Subcutaneous abdominal adipose tissue (tissue), 5 donors: ENCODE results near the gene FGD1.
A peak's percentile ranks its signal among the peaks of the same experiment; 100 is the strongest.

Experiments
- H3K27ac ChIP-seq: one replicate; pipeline ENCODE4 v1.7.0; 2013; ENCODE audit warnings: low read depth, mild to moderate bottlenecking, inconsistent platforms, low read length, moderate library complexity
- H3K27me3 ChIP-seq, 5 donors: one replicate each; pipeline ENCODE4 v1.7.0; 2013; ENCODE audit warnings: low read length in 5 of 5, inconsistent platforms in 1 of 5; ENCODE audit not compliant: control insufficient read depth in 5 of 5, insufficient read depth in 4 of 5
- H3K36me3 ChIP-seq, 5 donors: one replicate each; pipeline ENCODE4 v1.7.0; 2013; ENCODE audit warnings: low read length in 5 of 5; ENCODE audit not compliant: control insufficient read depth in 5 of 5, insufficient read depth in 5 of 5
- H3K4me1 ChIP-seq, 5 donors: one replicate each; pipeline ENCODE4 v1.7.0; 2013; ENCODE audit warnings: low read length in 5 of 5, mild to moderate bottlenecking in 3 of 5, moderate library complexity in 1 of 5; ENCODE audit not compliant: control insufficient read depth in 5 of 5, insufficient read depth in 5 of 5
- H3K4me3 ChIP-seq, 5 donors: one replicate each; pipeline ENCODE4 v1.7.0; 2013; ENCODE audit warnings: low read length in 5 of 5, low read depth in 1 of 5
- H3K9ac ChIP-seq, 5 donors: one replicate each; pipeline ENCODE4 v1.7.0; 2013; ENCODE audit warnings: low read length in 5 of 5, mild to moderate bottlenecking in 4 of 5, moderate library complexity in 3 of 5
- H3K9me3 ChIP-seq, 5 donors: one replicate each; pipeline ENCODE4 v1.7.0; 2013; ENCODE audit warnings: low read length in 5 of 5; ENCODE audit not compliant: control insufficient read depth in 5 of 5
- donor health status: healthy.
- donor health status: healthy.
- donor health status: healthy.
- donor health status: healthy.
- donor health status: healthy.

Gene FGD1

DNA sequence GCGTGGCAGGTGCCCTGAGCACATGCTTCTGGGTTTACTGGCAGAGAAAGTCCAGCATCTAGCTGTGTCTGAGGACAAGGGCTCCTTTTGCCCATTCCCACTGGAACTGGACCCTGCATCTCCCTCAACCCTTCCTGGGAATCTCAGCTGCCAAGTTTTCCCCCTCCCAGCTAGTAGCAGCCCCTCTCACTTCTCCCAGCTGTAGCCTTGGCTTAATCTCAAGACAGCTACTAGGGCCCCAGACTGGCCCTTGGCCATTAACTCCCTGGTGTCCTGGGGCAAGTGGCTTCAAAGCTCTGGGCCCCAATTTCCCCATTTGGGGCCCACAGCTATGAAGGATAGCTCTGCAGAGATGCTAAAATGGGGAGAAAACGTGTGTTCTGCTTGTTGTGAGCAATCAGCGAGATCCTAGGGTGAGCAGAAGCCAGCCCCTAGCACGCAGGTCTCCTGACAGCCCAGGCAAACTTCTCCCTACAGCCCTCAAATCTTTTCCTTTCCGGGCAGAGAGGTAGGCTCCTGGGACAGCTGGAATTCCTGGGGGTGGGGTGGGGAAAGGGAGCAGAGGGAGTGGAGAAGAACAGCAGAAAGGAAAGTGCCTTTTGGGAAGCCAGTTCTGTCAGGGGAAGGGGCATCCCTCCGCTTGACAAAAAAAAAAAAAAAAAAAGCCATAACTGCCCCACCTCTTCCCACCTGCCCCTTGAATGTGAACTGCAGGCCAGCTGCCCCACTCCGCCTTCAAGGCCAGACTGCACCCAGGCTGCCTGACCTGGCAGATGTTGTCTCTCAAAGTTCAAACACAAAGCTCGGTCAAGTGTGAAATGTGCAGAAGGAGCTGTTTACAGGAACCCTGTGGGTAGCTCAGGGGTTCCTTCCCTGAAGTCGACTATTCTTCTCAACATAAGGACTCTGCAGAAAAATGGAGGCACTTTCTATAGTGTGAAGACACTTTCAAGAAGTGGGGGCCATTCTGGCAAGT is 16.6 kb downstream of the FGD1 start:
- H3K27ac ChIP-seq: no peak overlapping the region
- no peaks in the 10 kb centered on the region for H3K36me3 ChIP-seq
- peaks cover 0 to 23% (median 7%) of the 10 kb centered on the region in 5 donors for H3K27me3 ChIP-seq
- peak overlapping the region in 1 of 5 donors; percentile 12 for H3K9ac ChIP-seq
- H3K9me3 ChIP-seq: no peaks in the 10 kb centered on the region
- H3K4me3 ChIP-seq: no peak overlapping the region
- peaks cover 0 to 34% (median 26%) of the 10 kb centered on the region in 5 donors for H3K4me1 ChIP-seq

DNA sequence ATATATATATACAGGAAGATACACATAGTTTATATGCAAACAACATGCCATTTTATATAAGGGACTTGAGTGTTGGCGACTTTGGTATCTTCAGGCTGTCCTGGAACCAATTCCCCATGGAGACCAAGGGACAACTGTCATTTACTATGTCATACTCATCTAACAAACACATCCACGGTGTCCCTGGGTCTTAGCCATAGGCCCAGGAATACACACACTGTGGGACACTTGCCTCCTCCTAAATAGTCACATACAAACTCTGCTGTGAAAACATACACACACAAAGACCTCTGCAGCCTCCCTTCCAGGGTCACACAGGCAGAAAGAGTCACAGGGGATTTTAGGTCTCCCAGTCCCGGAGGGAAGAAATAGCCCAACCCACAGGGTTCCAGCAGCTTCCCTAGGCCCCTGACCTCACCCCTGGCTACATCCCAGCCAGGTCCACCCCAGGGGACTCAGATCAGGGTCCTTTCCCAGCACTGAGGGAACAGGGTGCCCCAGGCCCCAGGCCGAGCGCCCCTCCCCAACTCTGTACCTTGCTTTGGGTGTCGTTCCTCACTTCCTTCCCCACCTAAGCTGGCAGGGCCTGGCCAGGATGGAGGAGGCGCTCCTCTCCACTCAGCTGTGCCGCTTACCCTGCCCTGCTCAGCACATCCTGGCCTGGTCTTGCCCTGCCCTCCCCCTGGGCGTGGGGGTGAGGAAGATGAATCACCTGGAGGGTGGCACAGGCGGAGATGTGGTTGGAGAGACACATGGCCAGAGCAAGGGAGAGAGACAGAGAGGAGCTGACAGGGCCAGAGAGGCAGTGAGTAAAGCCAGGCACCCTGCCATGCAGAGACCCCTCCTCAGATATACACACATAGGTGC is 21.8 kb downstream of the FGD1 start:
- Histone ChIP-seq H3K4me3 (no peak overlapping the region), H3K27ac (no peak overlapping the region), H3K4me1 (peaks cover 0 to 2% (median 1%) of the 10 kb centered on the region in 5 donors), H3K27me3 (peaks cover 0 to 17% (median 9%) of the 10 kb centered on the region in 5 donors), H3K9ac (no peak overlapping the region), H3K9me3 (peaks cover 0 to 3% (median 0%) of the 10 kb centered on the region in 5 donors), H3K36me3 (peaks cover 0 to 4% (median 0%) of the 10 kb centered on the region in 5 donors)

DNA sequence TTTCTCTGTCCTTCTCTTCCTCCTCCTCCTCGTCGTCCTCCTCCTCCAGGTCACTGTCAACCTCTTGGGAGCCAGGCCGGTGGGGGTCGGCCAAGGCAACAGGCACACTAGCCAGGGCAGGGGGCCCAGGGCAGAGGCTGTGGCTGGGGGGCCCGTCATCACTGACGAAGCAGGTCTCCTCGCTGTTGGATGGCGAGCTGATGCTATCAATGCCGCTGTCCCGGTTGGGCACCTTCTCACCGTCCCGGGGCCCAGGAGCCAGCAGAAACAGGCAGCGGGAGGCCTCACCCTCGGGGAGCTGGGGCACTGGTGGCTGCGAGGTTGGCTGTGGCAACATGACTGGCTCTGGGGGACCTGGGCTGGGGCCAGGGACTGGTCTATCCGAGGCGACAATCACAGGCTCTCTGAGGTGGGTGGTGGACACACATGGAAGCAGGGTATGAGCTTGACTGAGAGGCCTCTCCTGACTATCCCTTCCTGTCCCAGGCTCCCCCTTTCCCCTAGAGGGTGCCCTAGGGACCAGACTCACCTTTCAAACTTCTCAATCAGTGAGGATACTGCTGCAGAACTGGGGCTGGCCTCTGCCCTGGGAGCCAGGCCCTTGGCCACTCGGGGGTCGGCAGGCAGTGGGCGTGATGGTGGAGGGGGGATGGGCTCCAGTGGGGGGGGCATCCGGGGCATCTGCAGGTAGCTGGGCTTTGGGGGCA is 25.8 kb downstream of the FGD1 start:
- peaks cover 0 to 3% (median 0%) of the 10 kb centered on the region in 5 donors for H3K9me3 ChIP-seq
- H3K4me1 ChIP-seq: no peaks in the 10 kb centered on the region
- H3K27me3 ChIP-seq: peaks cover 0 to 13% (median 12%) of the 10 kb centered on the region in 5 donors
- H3K27ac ChIP-seq: no peak overlapping the region
- no peak overlapping the region for H3K9ac ChIP-seq
- no peak overlapping the region for H3K4me3 ChIP-seq
- peaks cover 0 to 20% (median 12%) of the 10 kb centered on the region in 5 donors for H3K36me3 ChIP-seq

DNA sequence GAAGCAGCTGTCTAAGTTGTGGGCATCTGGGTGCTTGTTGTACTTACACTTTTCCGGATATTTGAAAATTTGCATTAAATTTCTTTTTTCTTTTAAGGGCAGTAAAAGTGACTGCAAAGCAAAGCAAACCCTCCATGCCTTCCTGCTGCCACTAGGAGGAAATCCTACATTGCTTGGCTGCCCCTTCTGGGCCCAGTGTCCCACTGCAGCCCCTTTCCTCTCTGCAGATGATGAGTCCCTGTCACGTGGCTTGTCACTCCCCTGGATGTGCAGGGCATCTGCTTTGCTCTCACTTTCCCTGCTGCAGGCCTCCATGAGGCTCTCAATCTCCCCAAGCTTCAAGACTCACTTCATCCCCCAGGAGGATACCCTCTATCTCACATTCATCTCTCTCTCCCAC is 43.1 kb downstream of the FGD1 start:
- Histone ChIP-seq H3K9ac (no peak overlapping the region), H3K9me3 (no peaks in the 10 kb centered on the region), H3K27ac (no peak overlapping the region), H3K36me3 (peaks cover 0 to 17% (median 12%) of the 10 kb centered on the region in 5 donors), H3K4me1 (no peaks in the 10 kb centered on the region), H3K4me3 (no peak overlapping the region), H3K27me3 (peaks cover 0 to 12% (median 0%) of the 10 kb centered on the region in 5 donors)

DNA sequence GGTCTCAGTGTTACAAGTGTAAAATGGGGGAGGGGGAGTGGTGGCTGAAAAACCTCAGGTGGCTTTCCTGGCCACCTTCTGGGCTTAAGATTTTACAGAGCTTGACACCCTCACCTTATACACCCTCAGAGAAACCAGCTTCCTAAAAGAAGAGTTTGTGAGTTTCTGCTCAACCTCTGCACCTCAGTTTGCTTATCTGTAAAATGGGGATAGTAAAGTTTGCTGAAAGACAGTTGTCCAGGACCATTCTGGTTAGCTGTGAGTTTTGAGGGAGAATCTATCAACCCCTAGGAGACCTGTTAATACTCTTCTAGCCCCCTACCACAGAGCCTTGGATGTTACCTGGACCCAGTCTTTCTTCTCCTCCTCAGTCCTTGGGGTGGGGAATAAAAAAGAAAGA is 46.1 kb downstream of the FGD1 start:
- Histone ChIP-seq H3K4me3 (no peak overlapping the region), H3K9ac (no peak overlapping the region), H3K9me3 (no peaks in the 10 kb centered on the region), H3K27me3 (peaks cover 0 to 4% (median 0%) of the 10 kb centered on the region in 5 donors), H3K27ac (no peak overlapping the region), H3K4me1 (no peaks in the 10 kb centered on the region), H3K36me3 (peaks cover 0 to 19% (median 13%) of the 10 kb centered on the region in 5 donors)

DNA sequence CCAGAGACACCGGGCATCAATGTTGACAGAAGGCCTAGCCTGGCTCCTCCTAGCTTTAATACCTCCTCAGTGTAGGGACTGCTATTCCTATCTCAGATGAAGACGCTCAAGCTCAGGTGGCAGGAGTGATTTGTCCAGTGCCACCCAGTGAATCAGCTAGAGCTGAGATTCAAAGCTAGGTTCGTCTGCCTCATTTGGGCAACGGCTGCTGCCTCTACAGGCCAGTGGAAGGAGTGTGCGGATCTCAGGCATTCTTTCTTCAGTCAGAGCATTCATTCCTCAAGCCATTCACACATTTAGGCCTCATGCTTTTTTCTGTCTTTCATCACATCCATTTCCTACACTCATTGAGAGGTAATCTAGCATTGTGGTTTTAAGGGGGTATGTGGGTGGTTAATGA is 48.6 kb downstream of the FGD1 start:
- H3K27ac ChIP-seq: no peak overlapping the region
- peaks cover 0 to 6% (median 3%) of the 10 kb centered on the region in 5 donors for H3K27me3 ChIP-seq
- no peak overlapping the region for H3K4me3 ChIP-seq
- H3K36me3 ChIP-seq: peaks cover 0 to 28% (median 24%) of the 10 kb centered on the region in 5 donors
- peaks cover 0 to 1% (median 0%) of the 10 kb centered on the region in 5 donors for H3K4me1 ChIP-seq
- H3K9me3 ChIP-seq: no peaks in the 10 kb centered on the region
- no peak overlapping the region for H3K9ac ChIP-seq

DNA sequence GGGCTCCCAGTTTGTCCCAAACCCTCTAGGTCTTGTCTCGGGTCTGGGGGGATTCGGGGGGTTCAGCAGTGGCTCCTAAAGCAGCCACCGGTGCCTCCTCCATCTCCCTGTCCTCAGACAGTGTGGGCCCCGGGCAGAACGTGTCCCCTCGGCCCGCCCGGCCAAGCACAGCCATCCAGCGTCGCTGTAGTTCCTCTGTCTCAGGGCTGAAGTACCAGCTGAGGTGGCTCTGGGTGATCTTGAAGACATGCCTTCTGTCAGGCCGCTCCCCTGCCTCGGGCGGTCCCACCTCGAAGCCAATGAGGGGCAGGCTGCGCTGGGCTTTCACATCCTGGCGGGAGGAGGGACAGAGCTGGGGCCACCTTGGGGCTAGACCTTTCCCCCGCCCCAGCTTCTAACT is 50.0 kb downstream of the FGD1 start:
- peaks cover 2 to 15% (median 12%) of the 10 kb centered on the region in 5 donors for H3K4me1 ChIP-seq
- H3K9ac ChIP-seq: no peak overlapping the region
- H3K4me3 ChIP-seq: no peak overlapping the region
- H3K27ac ChIP-seq: no peak overlapping the region
- H3K36me3 ChIP-seq: peaks cover 0 to 28% (median 24%) of the 10 kb centered on the region in 5 donors
- H3K9me3 ChIP-seq: no peaks in the 10 kb centered on the region
- peaks cover 0 to 6% (median 3%) of the 10 kb centered on the region in 5 donors for H3K27me3 ChIP-seq

DNA sequence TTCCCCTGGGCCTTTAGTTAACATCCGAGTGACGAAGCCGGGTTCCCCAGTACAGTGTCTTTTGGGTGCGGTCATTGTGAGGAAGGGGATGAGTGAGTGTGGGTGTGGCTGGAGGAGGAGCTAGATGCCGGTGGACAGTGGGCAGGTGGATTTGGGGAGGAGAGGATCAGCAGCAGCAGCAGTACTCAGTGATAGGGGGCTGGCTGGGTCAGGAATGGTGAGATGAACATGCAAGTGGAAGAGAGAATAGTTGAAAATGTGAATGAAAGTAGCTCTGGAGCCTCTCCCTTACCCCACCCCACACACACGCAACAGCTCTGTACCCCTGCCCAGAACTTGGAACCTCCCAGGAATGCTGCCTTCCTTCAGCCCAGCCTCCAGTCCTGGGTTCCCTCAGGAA is 51.3 kb downstream of the FGD1 start:
- peaks cover 2 to 22% (median 18%) of the 10 kb centered on the region in 5 donors for H3K4me1 ChIP-seq
- H3K4me3 ChIP-seq: no peak overlapping the region
- H3K36me3 ChIP-seq: peaks cover 0 to 28% (median 24%) of the 10 kb centered on the region in 5 donors
- H3K27ac ChIP-seq: no peak overlapping the region
- H3K27me3 ChIP-seq: peaks cover 0 to 6% (median 3%) of the 10 kb centered on the region in 5 donors
- H3K9ac ChIP-seq: no peak overlapping the region
- no peaks in the 10 kb centered on the region for H3K9me3 ChIP-seq

DNA sequence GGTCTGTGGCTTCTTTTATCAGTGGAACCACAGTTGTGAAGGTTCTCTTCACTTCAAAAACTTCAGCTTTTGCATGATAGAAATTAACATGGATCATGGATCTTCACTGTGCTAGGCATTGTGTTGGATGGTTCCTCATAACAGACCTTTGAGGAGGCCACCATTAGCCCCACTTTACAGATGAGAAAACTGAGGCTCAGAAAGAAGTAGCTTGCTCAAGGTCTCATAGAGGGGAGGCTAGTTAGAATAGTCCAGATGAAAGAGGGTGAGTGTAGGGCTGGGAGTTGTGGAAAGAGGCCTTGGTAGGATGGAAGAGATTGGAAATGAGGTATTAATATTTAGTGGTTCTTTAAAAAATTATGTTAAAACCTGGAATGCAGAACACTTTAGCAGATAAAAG is 53.2 kb downstream of the FGD1 start:
- Histone ChIP-seq H3K27me3 (peaks cover 0 to 6% (median 0%) of the 10 kb centered on the region in 5 donors), H3K4me3 (no peak overlapping the region), H3K9me3 (no peaks in the 10 kb centered on the region), H3K27ac (no peak overlapping the region), H3K4me1 (peaks cover 2 to 26% (median 18%) of the 10 kb centered on the region in 5 donors), H3K36me3 (peaks cover 0 to 21% (median 18%) of the 10 kb centered on the region in 5 donors), H3K9ac (no peak overlapping the region)
